Neural progenitor cell (in vitro differentiated cells): ENCODE results near the gene CAMK1. TPM values are rescaled to one million over a fixed set of nuclear protein-coding genes. Genes with fewer than 3 reads are reported as not detected.

ENCODE experiments used
- DNase-seq: peaks from one replicate; pipeline ENCODE4 v3.0.0-alpha.2; 2016; ENCODE audit warnings: low spot score
- H2AFZ ChIP-seq: fragments of 200-600 bp; sonication (generic); replicated peaks from 2 replicates; pipeline ENCODE4 v1.6.1; 2016; ENCODE audit warnings: antibody characterized with exemption
- H3F3A ChIP-seq: fragments of 200-600 bp; sonication (generic); 2 replicates; pipeline ENCODE4 v1.6.1; 2016; ENCODE audit warnings: antibody characterized with exemption, low read depth
- H3K27ac ChIP-seq: fragments of 200-600 bp; sonication (generic); 2 replicates; pipeline ENCODE4 v1.5.1; 2016; ENCODE audit warnings: mild to moderate bottlenecking
- H3K27me3 ChIP-seq: fragments of 200-600 bp; sonication (generic); 2 replicates; pipeline ENCODE4 v1.6.1; 2016; ENCODE audit warnings: mild to moderate bottlenecking, moderate library complexity
- H3K36me3 ChIP-seq: fragments of 200-600 bp; sonication (generic); 2 replicates; pipeline ENCODE4 v1.5.1; 2016
- H3K4me1 ChIP-seq: fragments of 200-600 bp; sonication (generic); 2 replicates; pipeline ENCODE4 v1.6.1; 2016; ENCODE audit warnings: mixed run types
- H3K4me2 ChIP-seq: fragments of 200-600 bp; sonication (generic); 2 replicates; pipeline ENCODE4 v1.6.1; 2016
- H3K4me3 ChIP-seq: fragments of 200-600 bp; sonication (generic); 2 replicates; pipeline ENCODE4 v1.5.1; 2016
- H3K79me2 ChIP-seq: fragments of 200-600 bp; sonication (generic); 2 replicates; pipeline ENCODE4 v1.6.1; 2016; ENCODE audit warnings: low read depth
- H3K9ac ChIP-seq: fragments of 200-600 bp; sonication (generic); 2 replicates; pipeline ENCODE4 v1.6.1; 2016
- H3K9me3 ChIP-seq: fragments of 200-600 bp; sonication (generic); 2 replicates; pipeline ENCODE4 v1.5.1; 2016; ENCODE audit warnings: low read depth
- H4K20me1 ChIP-seq: fragments of 200-600 bp; sonication (generic); 2 replicates; pipeline ENCODE4 v1.6.1; 2016; ENCODE audit warnings: low read depth
- H3K27ac Mint-ChIP-seq: 3 replicates; pipeline ENCODE4 v1.8.0; 2021; ENCODE audit warnings: mixed read lengths
- H3K27me3 Mint-ChIP-seq: 2 replicates; pipeline ENCODE4 v1.8.0; 2022; ENCODE audit warnings: low read depth, mild to moderate bottlenecking, inconsistent platforms, moderate library complexity, mixed read lengths; ENCODE audit not compliant: insufficient read depth
- H3K36me3 Mint-ChIP-seq: 3 replicates; pipeline ENCODE4 v1.8.0; 2021; ENCODE audit warnings: mixed read lengths
- H3K4me1 Mint-ChIP-seq: 3 replicates; pipeline ENCODE4 v1.8.0; 2021; ENCODE audit warnings: mixed read lengths
- H3K4me3 Mint-ChIP-seq: 3 replicates; pipeline ENCODE4 v1.8.0; 2021; ENCODE audit warnings: mild to moderate bottlenecking, moderate library complexity, mixed read lengths
- H3K9me3 Mint-ChIP-seq: 3 replicates; pipeline ENCODE4 v1.8.0; 2020; ENCODE audit warnings: mixed read lengths
- EZH2 ChIP-seq: fragments of 200-600 bp; sonication (generic); IDR thresholded peaks from 2 replicates; pipeline ENCODE4 v1.6.1; 2017; ENCODE audit warnings: antibody characterized with exemption, mild to moderate bottlenecking, moderate library complexity
- EZH2phosphoT487 ChIP-seq: fragments of 200-600 bp; sonication (generic); IDR thresholded peaks from 2 replicates; pipeline ENCODE4 v1.6.1; 2017; ENCODE audit warnings: antibody characterized with exemption
- total RNA-seq: library from RNA; depleted of rRNA; stranded (reverse); fragments of >200 nt; gene quantifications from 2 replicates; pipeline ENCODE4 v1.2.3, GENCODE V29; 2015; ENCODE audit warnings: low replicate concordance
- TF ChIP-seq, protein P1 (sequence below): fragments of 200-600 bp; sonication (generic); IDR thresholded peaks from 2 replicates; pipeline ENCODE4 v1.5.1; 2017; ENCODE audit warnings: antibody characterized with exemption, mild to moderate bottlenecking

The CAMK1 gene
- total RNA-seq, 1 donor from 2014 or later, result 24.9 TPM

- Histone ChIP-seq H3K36me3 (no peaks in the 10 kb centered on the region), H3K9ac (peak overlapping the region; percentile 97), H3K27me3 (no peaks in the 10 kb centered on the region), H2AFZ (no peak overlapping the region), H3F3A (peaks cover 9% of the 10 kb centered on the region), H4K20me1 (peaks cover 35% of the 10 kb centered on the region), H3K4me2 (peak overlapping the region; percentile 89), H3K27ac (no peak overlapping the region), H3K4me3 (peak overlapping the region; percentile 97), H3K79me2 (peaks cover 30% of the 10 kb centered on the region), H3K9me3 (no peaks in the 10 kb centered on the region), H3K4me1 (peaks cover 7% of the 10 kb centered on the region)
- TF ChIP-seq EZH2 (no peak), EZH2phosphoT487 (no peak)
- TF ChIP-seq, protein P1, sequence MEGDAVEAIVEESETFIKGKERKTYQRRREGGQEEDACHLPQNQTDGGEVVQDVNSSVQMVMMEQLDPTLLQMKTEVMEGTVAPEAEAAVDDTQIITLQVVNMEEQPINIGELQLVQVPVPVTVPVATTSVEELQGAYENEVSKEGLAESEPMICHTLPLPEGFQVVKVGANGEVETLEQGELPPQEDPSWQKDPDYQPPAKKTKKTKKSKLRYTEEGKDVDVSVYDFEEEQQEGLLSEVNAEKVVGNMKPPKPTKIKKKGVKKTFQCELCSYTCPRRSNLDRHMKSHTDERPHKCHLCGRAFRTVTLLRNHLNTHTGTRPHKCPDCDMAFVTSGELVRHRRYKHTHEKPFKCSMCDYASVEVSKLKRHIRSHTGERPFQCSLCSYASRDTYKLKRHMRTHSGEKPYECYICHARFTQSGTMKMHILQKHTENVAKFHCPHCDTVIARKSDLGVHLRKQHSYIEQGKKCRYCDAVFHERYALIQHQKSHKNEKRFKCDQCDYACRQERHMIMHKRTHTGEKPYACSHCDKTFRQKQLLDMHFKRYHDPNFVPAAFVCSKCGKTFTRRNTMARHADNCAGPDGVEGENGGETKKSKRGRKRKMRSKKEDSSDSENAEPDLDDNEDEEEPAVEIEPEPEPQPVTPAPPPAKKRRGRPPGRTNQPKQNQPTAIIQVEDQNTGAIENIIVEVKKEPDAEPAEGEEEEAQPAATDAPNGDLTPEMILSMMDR, result no peak
- Mint-ChIP-seq H3K27me3 (peaks cover 5% of the 10 kb centered on the region), H3K36me3 (peaks cover 17% of the 10 kb centered on the region), H3K9me3 (no peaks in the 10 kb centered on the region), H3K27ac (peak overlapping the region; percentile 91), H3K4me3 (peak overlapping the region; percentile 91), H3K4me1 (peaks cover 21% of the 10 kb centered on the region)
- DNase-seq, result no peak
These were observed 37.0 kb downstream of the CAMK1 start for GRCh38 chr3:9732740-9733115.

DNA sequence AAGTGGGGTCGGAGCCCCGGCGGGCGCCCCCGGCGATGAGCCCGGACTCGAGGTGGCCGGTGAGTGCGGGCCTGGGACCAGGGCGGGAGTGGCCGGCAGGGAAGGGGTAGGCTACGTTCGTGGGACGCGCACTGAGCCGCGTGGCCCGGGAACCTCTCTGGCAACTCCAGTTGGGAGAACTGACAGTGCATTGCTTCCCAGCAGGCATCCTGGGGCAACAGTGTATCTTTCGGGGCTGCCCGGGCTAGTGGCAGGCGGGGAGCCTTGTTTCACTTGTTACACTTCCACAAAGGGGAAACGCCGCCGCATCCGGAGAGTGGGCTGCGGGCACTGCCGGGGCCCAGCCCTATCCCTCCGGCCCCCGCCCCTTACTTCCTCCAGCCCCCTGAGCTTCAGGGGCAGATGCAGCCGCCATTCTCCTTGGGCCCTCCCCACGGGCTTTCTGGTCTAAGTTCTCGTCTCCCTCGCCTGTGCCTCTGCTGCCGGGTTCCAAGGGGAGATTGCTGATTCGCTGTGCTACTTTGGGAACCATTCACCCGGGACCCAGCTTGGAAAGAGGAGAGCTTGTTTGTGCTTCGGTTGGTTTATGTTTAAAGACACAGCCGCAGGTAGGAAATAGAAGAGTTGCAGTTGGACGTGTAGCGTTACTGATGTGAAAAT lies 37.5 kb downstream of the CAMK1 start:
- Histone ChIP-seq H3K4me3 (peak overlapping the region; percentile 97), H4K20me1 (peaks cover 35% of the 10 kb centered on the region), H3K4me2 (peak overlapping the region; percentile 89), H3K27ac (peak overlapping the region; percentile 98), H3K36me3 (no peaks in the 10 kb centered on the region), H3K27me3 (no peaks in the 10 kb centered on the region), H3K4me1 (peaks cover 7% of the 10 kb centered on the region), H2AFZ (peak overlapping the region; percentile 95), H3K9me3 (no peaks in the 10 kb centered on the region), H3K79me2 (peaks cover 30% of the 10 kb centered on the region), H3K9ac (peak overlapping the region; percentile 97), H3F3A (peaks cover 9% of the 10 kb centered on the region)
- Mint-ChIP-seq H3K27ac (peak overlapping the region; percentile 91), H3K9me3 (no peaks in the 10 kb centered on the region), H3K27me3 (peaks cover 5% of the 10 kb centered on the region), H3K36me3 (peaks cover 17% of the 10 kb centered on the region), H3K4me3 (peak overlapping the region; percentile 91), H3K4me1 (peaks cover 21% of the 10 kb centered on the region)
- TF ChIP-seq EZH2 (no peak), EZH2phosphoT487 (no peak)
- TF ChIP-seq, protein P1, result no peak
- peak; percentile 38 for DNase-seq

DNA sequence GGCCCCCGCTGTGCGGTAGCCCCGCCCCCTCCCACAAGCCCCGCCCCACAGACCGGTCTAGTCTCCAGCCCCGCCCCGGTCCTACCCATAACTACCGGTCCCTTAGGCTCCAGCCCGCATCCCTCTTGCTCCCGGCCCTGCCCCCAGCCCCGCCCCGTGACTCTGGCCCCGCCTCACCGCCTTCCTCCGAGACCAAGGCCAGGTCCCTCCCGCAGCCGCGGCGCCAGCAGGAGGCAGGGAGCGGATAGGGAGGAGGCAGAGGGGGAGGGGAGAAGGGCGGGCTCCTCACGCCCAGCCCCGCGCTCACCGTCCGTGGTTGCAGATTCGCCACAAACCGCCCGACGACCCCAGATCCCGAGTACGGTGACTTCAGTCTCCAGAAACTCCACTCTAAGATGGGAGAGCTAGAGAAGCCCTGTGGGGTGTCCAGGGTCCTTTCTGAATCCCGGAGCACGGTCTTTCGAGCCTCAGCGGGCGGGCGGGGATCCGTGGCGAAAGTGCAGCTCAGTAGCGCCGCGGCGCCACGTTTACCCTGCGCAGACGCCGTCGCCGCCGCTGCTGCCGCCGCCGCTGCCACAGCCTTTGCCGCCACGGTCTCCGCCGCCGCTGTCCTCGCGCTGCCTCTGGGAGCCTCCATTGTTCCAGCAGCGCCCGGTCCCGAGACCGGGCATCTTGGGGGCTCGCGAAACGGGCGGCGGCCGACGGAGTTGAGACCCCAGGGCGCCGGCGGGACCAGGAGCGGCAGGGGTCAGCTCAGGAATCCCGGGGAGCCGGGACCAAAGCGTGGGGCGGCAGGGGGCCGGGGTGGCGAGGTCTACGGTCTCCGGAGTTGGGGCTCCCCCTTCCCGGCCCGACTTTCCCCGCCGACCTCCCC lies 38.3 kb downstream of the CAMK1 start, which contains the start of gene BRPF1:
TSS of gene BRPF1 (plus strand) at position 530 of the 874 bp plus-strand sequence. CDS start 2,406 bp downstream, outside the sequence.
- Histone ChIP-seq H3K79me2 (peaks cover 30% of the 10 kb centered on the region), H3K4me3 (peak within 1 kb of the TSS; percentile 97), H3K9ac (peak within 1 kb of the TSS; percentile 97), H3K27ac (peak within 1 kb of the TSS; percentile 98), H3K9me3 (no peaks in the 10 kb centered on the region), H3K4me2 (peak within 1 kb of the TSS; percentile 89), H3K4me1 (peaks cover 7% of the 10 kb centered on the region), H3F3A (peaks cover 9% of the 10 kb centered on the region), H3K27me3 (no peaks in the 10 kb centered on the region), H4K20me1 (peaks cover 30% of the 10 kb centered on the region), H3K36me3 (no peaks in the 10 kb centered on the region), H2AFZ (peak within 1 kb of the TSS; percentile 95)
- Mint-ChIP-seq H3K27me3 (peaks cover 5% of the 10 kb centered on the region), H3K4me1 (peaks cover 21% of the 10 kb centered on the region), H3K9me3 (no peaks in the 10 kb centered on the region), H3K36me3 (peaks cover 16% of the 10 kb centered on the region), H3K27ac (peak within 1 kb of the TSS; percentile 96), H3K4me3 (peak within 1 kb of the TSS; percentile 91)
- TF ChIP-seq EZH2phosphoT487, result no peak
- TF ChIP-seq, protein P1, result no peak
- TF ChIP-seq EZH2, result no peak
- peak; percentile 99 for DNase-seq
